MG63 (cell line): ENCODE measurements around the gene TSPAN5. TPM values are rescaled to one million over a fixed set of nuclear protein-coding genes. Genes with fewer than 3 reads are reported as not detected.
A peak's percentile ranks its signal among the peaks of the same experiment; 100 is the strongest.

ENCODE experiments used
- DNase-seq: peaks from one replicate; pipeline ENCODE4 v3.0.0-alpha.2; 2020
- H3K27me3 ChIP-seq: fragments of 250-450 bp; sonication (Bioruptor Pico); 2 replicates; pipeline ENCODE4 v1.5.1; 2020; ENCODE audit warnings: mild to moderate bottlenecking, moderate library complexity
- H3K36me3 ChIP-seq: fragments of 250-450 bp; sonication (Bioruptor Pico); 2 replicates; pipeline ENCODE4 v1.5.1; 2020; ENCODE audit warnings: mild to moderate bottlenecking, moderate library complexity
- H3K4me3 ChIP-seq: fragments of 250-450 bp; sonication (Bioruptor Pico); 2 replicates; pipeline ENCODE4 v1.5.1; 2020; ENCODE audit warnings: mild to moderate bottlenecking, moderate library complexity
- H3K9me3 ChIP-seq: fragments of 250-450 bp; sonication (Bioruptor Pico); 2 replicates; pipeline ENCODE4 v1.5.1; 2020; ENCODE audit warnings: mild to moderate bottlenecking, moderate library complexity
- total RNA-seq: library from RNA; depleted of rRNA; stranded (reverse); fragments of >200 nt; shearing (Covaris generic); gene quantifications from 2 replicates; pipeline ENCODE4 v1.2.3, GENCODE V29; 2014; ENCODE audit warnings: low replicate concordance

The TSPAN5 gene
- total RNA-seq, 1 experiment from 2014 or later: 12.6 TPM

DNA sequence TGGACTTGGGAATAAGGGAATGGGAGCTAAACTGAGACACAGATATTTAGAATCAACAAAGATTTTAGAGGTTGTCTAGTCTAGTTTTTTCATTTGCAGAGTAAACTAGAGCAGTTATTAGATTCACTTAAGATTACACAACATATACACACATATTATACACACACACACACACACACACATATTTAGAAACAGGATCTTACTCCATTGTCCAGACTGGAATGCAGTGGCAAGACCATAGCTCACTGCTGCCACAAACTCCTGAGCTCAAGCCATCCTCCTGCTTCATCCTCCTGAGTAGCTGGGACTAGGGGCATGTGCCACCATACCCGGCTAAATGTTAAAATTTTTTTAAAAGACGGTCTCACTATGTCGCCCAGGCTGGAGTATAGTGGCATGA is 127.8 kb downstream of the TSPAN5 start:
- DNase-seq: no peak
- H3K4me3 ChIP-seq: no peak overlapping the region
- H3K9me3 ChIP-seq: no peaks in the 10 kb centered on the region
- no peaks in the 10 kb centered on the region for H3K36me3 ChIP-seq
- H3K27me3 ChIP-seq: no peaks in the 10 kb centered on the region

GRCh38 chr4:98529970-98530569 is 128.3 kb downstream of the TSPAN5 start:
- no peak for DNase-seq
- Histone ChIP-seq H3K36me3 (no peaks in the 10 kb centered on the region), H3K4me3 (no peak overlapping the region), H3K27me3 (no peaks in the 10 kb centered on the region), H3K9me3 (no peaks in the 10 kb centered on the region)

DNA sequence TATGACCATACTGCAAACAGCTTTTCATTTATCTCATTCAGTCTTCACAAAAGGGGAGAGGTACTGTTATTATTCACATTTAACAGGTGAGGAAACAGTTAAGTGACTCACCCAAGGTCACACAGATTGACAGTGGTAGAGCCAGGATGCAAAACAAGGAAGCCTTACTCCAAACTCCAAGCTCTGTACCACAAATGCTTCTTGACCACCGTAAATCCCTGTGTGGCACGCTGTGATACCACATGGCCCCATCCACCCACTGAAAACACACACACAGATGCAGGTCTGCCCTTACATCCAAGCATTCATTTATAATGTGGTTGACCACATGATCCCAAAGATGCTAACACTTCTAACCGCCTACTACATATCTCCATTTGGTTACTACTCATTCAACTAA is 129.5 kb downstream of the TSPAN5 start:
- Histone ChIP-seq H3K4me3 (no peak overlapping the region), H3K36me3 (no peaks in the 10 kb centered on the region), H3K27me3 (no peaks in the 10 kb centered on the region), H3K9me3 (no peaks in the 10 kb centered on the region)
- DNase-seq: no peak

GRCh38 chr4:98527534-98528269 is 130.7 kb downstream of the TSPAN5 start:
- H3K4me3 ChIP-seq: no peak overlapping the region
- H3K36me3 ChIP-seq: no peaks in the 10 kb centered on the region
- H3K27me3 ChIP-seq: no peaks in the 10 kb centered on the region
- no peaks in the 10 kb centered on the region for H3K9me3 ChIP-seq
- no peak for DNase-seq

GRCh38 chr4:98524230-98524629 is 134.2 kb downstream of the TSPAN5 start:
- Histone ChIP-seq H3K4me3 (no peak overlapping the region), H3K27me3 (no peaks in the 10 kb centered on the region), H3K9me3 (no peaks in the 10 kb centered on the region), H3K36me3 (no peaks in the 10 kb centered on the region)
- DNase-seq: no peak

DNA sequence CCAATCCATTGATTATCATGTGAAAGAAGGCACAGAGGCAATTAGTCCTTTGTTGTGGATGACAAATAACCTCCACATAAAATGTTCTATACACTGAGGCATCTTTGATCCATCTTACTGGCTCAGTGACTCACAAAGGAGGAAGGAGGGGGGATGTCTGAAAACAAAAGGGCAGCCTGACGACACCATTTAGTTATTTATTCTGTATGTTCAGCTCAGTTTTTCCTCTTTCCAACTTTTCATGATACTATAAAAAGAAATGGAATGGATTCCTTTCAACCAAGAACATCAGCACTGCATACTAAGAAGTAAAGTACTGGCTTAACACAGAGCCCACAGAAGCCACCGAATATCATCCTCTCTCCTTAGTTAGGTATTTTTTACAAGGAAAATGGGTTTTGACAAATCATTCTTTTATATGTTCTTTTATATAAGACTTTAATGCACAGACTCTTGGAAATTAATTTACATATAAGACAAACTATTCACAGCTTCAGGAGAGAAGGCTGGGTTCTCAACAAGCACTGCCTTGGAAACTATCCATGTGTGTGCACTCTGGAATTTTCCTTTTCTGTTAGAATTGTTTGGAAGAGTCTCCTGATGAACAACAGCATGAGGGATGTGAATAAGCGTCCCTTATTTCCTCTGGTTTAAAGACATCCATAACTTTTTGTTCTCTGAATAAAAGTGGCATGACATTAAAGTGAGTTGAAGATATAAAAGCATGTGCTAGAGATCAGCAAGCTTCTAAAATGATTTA is 135.6 kb downstream of the TSPAN5 start:
- no peak overlapping the region; the same call in 1 of the 2 replicates for H3K4me3 ChIP-seq
- H3K27me3 ChIP-seq: no peaks in the 10 kb centered on the region
- H3K9me3 ChIP-seq: no peaks in the 10 kb centered on the region
- no peaks in the 10 kb centered on the region for H3K36me3 ChIP-seq
- peak; percentile 36 for DNase-seq

- no peaks in the 10 kb centered on the region for H3K27me3 ChIP-seq
- no peak for DNase-seq
- H3K36me3 ChIP-seq: no peaks in the 10 kb centered on the region
- H3K4me3 ChIP-seq: no peak overlapping the region
- H3K9me3 ChIP-seq: no peaks in the 10 kb centered on the region
Observed at GRCh38 chr4:98522062-98522461, 136.3 kb downstream of the TSPAN5 start.

- H3K4me3 ChIP-seq: no peak overlapping the region
- H3K27me3 ChIP-seq: no peaks in the 10 kb centered on the region
- no peak for DNase-seq
- H3K36me3 ChIP-seq: no peaks in the 10 kb centered on the region
- H3K9me3 ChIP-seq: no peaks in the 10 kb centered on the region; the same call in 1 of the 2 replicates
Observed at GRCh38 chr4:98521486-98521885, 136.9 kb downstream of the TSPAN5 start.

GRCh38 chr4:98519268-98519977 is 139.0 kb downstream of the TSPAN5 start:
- no peak for DNase-seq
- H3K36me3 ChIP-seq: no peaks in the 10 kb centered on the region

GRCh38 chr4:98518559-98519267 is 139.7 kb downstream of the TSPAN5 start:
- Histone ChIP-seq H3K4me3 (no peak overlapping the region), H3K9me3 (no peaks in the 10 kb centered on the region; the same call in 1 of the 2 replicates), H3K36me3 (no peaks in the 10 kb centered on the region), H3K27me3 (no peaks in the 10 kb centered on the region)
- no peak for DNase-seq

More at GRCh38 chr4:98519268-98519977, 139.0 kb downstream of the TSPAN5 start:
- H3K4me3 ChIP-seq: no peak overlapping the region
- H3K27me3 ChIP-seq: no peaks in the 10 kb centered on the region
- H3K9me3 ChIP-seq: no peaks in the 10 kb centered on the region; the same call in 1 of the 2 replicates

- no peak for DNase-seq
- Histone ChIP-seq H3K9me3 (no peaks in the 10 kb centered on the region; the same call in 1 of the 2 replicates), H3K4me3 (no peak overlapping the region), H3K27me3 (no peaks in the 10 kb centered on the region), H3K36me3 (no peaks in the 10 kb centered on the region)
Observed at GRCh38 chr4:98517218-98518021, 141.0 kb downstream of the TSPAN5 start.

DNA sequence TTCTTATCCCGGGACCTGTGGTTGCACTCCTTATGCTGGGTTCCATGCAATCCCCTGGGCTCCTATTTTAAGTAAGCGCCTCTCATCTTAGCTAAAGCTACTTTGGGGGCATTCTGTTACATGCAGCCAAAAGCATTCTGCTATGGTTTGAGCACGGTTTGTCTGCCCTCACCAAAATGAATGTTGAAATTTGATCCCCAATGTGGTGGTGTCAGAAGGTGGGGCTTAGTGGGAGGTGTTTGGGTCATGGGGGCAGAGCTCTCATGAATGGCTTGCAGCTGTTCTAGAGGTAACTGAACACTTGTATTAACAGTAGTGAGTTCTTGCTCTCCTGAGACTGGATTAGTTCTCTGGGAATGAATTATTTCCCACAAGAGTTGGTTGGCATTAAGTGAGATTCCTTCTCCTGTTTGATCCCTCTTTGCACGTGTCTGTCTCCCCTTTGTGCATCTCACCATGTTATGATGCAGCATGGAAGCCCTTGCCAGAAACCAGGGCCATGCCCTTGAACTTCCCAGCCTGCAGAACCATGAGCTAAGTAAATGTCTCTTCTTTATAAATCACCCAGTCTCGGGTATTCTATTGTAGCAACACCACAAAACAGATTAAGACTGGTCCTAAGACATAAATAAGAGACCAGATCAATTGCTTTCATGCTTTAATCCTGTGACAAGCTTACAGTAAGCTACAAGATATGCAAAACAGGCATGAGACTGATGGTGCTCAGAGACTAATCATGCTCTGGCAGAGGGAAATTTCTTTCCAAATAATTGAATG is 141.8 kb downstream of the TSPAN5 start:
- Histone ChIP-seq H3K27me3 (no peaks in the 10 kb centered on the region), H3K4me3 (no peak overlapping the region)
- DNase-seq: no peak

GRCh38 chr4:98516042-98516440 is 142.4 kb downstream of the TSPAN5 start:
- DNase-seq: peak; percentile 46
- Histone ChIP-seq H3K36me3 (peaks cover 2% of the 10 kb centered on the region; the same call in 1 of the 2 replicates), H3K27me3 (no peaks in the 10 kb centered on the region), H3K9me3 (no peaks in the 10 kb centered on the region; the same call in 1 of the 2 replicates), H3K4me3 (no peak overlapping the region)

More for the DNA sequence above, 141.8 kb downstream of the TSPAN5 start:
- H3K9me3 ChIP-seq: no peaks in the 10 kb centered on the region; the same call in 1 of the 2 replicates
- H3K36me3 ChIP-seq: no peaks in the 10 kb centered on the region

- Histone ChIP-seq H3K27me3 (no peaks in the 10 kb centered on the region), H3K36me3 (peaks cover 2% of the 10 kb centered on the region; the same call in 1 of the 2 replicates)
- no peak for DNase-seq
Observed at GRCh38 chr4:98515470-98515809, 143.0 kb downstream of the TSPAN5 start.

More at GRCh38 chr4:98515470-98515809, 143.0 kb downstream of the TSPAN5 start:
- Histone ChIP-seq H3K9me3 (no peaks in the 10 kb centered on the region; the same call in 1 of the 2 replicates), H3K4me3 (no peak overlapping the region)
